ENCODE data around the gene GSG1L. TPM values are rescaled to one million over a fixed set of nuclear protein-coding genes. Genes with fewer than 3 reads are reported as not detected.

Gene GSG1L
- total and polyA plus RNA-seq, 2 donors, result 0.07 TPM; not detected in 1

DNA sequence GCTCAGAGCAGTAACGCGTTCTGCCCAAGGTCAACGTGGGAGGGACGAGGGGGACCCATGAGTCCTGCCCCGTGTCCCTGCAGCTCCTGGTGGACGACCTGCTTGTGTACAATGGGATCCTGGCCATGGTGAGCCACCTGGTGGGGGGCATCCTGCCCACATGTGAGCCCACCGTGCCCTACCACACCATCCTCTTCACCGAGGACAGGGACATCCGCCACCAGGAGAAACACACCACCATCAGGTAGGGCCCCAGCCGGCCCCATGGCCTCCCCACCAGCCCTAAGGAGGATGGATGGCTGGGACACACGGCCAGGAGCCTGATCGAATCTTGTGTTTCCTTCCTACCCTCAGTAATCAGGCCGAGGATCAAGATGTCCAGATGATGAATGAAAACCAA lies 286.0 kb downstream of the GSG1L start:
- Histone ChIP-seq H3K36me3 (ENCODE audit: control insufficient read depth in 2 of 2, insufficient read depth in 2 of 2, low read length in 1 of 2) (peaks cover 0 to 10% of the 10 kb centered on the region in 2 donors), H3K4me3 (ENCODE audit: low read length in 2 of 2) (no peak overlapping the region), H3K9me3 (ENCODE audit: control insufficient read depth in 2 of 2, insufficient read depth in 1 of 2, low read length in 1 of 2) (no peaks in the 10 kb centered on the region), H3K27ac (ENCODE audit: low read depth in 1 of 2, low read length in 1 of 2) (no peak overlapping the region), H3K4me1 (ENCODE audit: control insufficient read depth in 2 of 2, insufficient read depth in 2 of 2, low read length in 2 of 2) (no peaks in the 10 kb centered on the region), H3K27me3 (ENCODE audit: control insufficient read depth in 2 of 2, insufficient read depth in 1 of 2, low read length in 1 of 2) (no peaks in the 10 kb centered on the region)
- DNase-seq (ENCODE audit: low read depth in 6 of 9, low spot score in 9 of 9), result no peak
- 96% methylated on average over 13 of the region's 13 CpGs for WGBS

GRCh38 chr16:27776556-27777225 lies 286.8 kb downstream of the GSG1L start:
- DNase-seq (ENCODE audit: low read depth in 6 of 9, low spot score in 9 of 9), result no peak
- H3K27me3 ChIP-seq (ENCODE audit: control insufficient read depth in 2 of 2, insufficient read depth in 1 of 2, low read length in 1 of 2), result no peaks in the 10 kb centered on the region
- no peaks in the 10 kb centered on the region for H3K9me3 ChIP-seq (ENCODE audit: control insufficient read depth in 2 of 2, insufficient read depth in 1 of 2, low read length in 1 of 2)
- H3K36me3 ChIP-seq (ENCODE audit: control insufficient read depth in 2 of 2, insufficient read depth in 2 of 2, low read length in 1 of 2), result peaks cover 0 to 10% of the 10 kb centered on the region in 2 donors
- H3K4me1 ChIP-seq (ENCODE audit: control insufficient read depth in 2 of 2, insufficient read depth in 2 of 2, low read length in 2 of 2), result no peaks in the 10 kb centered on the region
- H3K27ac ChIP-seq (ENCODE audit: low read depth in 1 of 2, low read length in 1 of 2), result no peak overlapping the region
- H3K4me3 ChIP-seq (ENCODE audit: low read length in 2 of 2), result no peak overlapping the region
- 96% methylated on average over 26 of the region's 26 CpGs for WGBS

DNA sequence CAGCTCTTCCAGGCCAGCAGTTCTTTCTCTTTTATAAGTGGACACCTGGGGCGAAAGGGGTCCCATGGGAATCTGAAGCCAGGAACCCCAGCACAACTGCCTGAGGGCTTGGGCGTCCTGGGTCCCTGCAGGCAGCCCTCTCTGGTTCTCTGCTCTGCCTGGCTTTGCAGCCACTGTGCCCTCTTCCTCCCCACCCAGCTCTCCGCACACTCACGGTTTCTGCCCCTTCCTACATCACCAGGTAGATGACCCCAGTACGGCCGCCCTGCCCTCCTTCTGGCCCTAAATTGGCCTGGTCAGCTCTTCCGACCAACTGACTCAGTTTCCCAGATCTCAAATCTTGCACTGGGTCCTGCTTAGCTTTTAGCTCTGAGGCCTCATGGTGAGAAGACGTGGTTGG lies 288.3 kb downstream of the GSG1L start:
- peaks cover 0 to 10% of the 10 kb centered on the region in 2 donors for H3K36me3 ChIP-seq (ENCODE audit: control insufficient read depth in 2 of 2, insufficient read depth in 2 of 2, low read length in 1 of 2)
- WGBS, result 98% methylated on average over 8 of the region's 8 CpGs

DNA sequence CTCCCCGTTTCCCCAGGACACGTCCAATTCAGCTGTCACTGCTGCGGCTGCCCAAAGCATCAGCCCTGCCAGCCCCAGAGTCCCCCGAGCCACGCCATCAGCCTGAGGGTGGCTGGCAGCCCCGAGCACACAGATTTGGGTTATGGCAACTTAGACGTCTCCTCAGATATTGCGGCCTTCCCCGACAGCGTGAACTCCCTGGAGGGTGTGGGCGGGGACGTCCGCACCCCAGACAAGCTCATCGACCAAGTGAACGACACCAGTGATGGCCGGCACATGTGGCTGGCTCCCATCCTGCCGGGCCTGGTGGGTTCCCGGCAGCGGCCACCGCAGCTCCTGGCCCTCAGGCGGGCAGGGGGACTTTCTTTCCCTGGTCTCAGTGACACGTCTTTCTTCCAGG lies 288.7 kb downstream of the GSG1L start:
- peaks cover 2 to 13% of the 10 kb centered on the region in 2 donors for H3K36me3 ChIP-seq (ENCODE audit: control insufficient read depth in 2 of 2, insufficient read depth in 2 of 2, low read length in 1 of 2)
- no peak overlapping the region for H3K27ac ChIP-seq (ENCODE audit: low read depth in 1 of 2, low read length in 1 of 2)

More for the DNA sequence above, 288.3 kb downstream of the GSG1L start:
- Histone ChIP-seq H3K27ac (ENCODE audit: low read depth in 1 of 2, low read length in 1 of 2) (no peak overlapping the region), H3K4me3 (ENCODE audit: low read length in 2 of 2) (no peak overlapping the region), H3K4me1 (ENCODE audit: control insufficient read depth in 2 of 2, insufficient read depth in 2 of 2, low read length in 2 of 2) (no peaks in the 10 kb centered on the region), H3K27me3 (ENCODE audit: control insufficient read depth in 2 of 2, insufficient read depth in 1 of 2, low read length in 1 of 2) (no peaks in the 10 kb centered on the region), H3K9me3 (ENCODE audit: control insufficient read depth in 2 of 2, insufficient read depth in 1 of 2, low read length in 1 of 2) (no peaks in the 10 kb centered on the region)
- no peak for DNase-seq (ENCODE audit: low read depth in 6 of 9, low spot score in 9 of 9)

GRCh38 chr16:27773344-27773743 lies 290.2 kb downstream of the GSG1L start:
- DNase-seq (ENCODE audit: low read depth in 6 of 9, low spot score in 9 of 9), result no peak
- H3K27ac ChIP-seq (ENCODE audit: low read depth in 1 of 2, low read length in 1 of 2), result no peak overlapping the region
- no peaks in the 10 kb centered on the region for H3K27me3 ChIP-seq (ENCODE audit: control insufficient read depth in 2 of 2, insufficient read depth in 1 of 2, low read length in 1 of 2)
- H3K4me1 ChIP-seq (ENCODE audit: control insufficient read depth in 2 of 2, insufficient read depth in 2 of 2, low read length in 2 of 2), result no peaks in the 10 kb centered on the region
- no peak overlapping the region for H3K4me3 ChIP-seq (ENCODE audit: low read length in 2 of 2)
- WGBS, result 96% methylated on average over 4 of the region's 4 CpGs
- H3K36me3 ChIP-seq (ENCODE audit: control insufficient read depth in 2 of 2, insufficient read depth in 2 of 2, low read length in 1 of 2), result peaks cover 2 to 11% of the 10 kb centered on the region in 2 donors
- no peaks in the 10 kb centered on the region for H3K9me3 ChIP-seq (ENCODE audit: control insufficient read depth in 2 of 2, insufficient read depth in 1 of 2, low read length in 1 of 2)

More for the DNA sequence above, 288.7 kb downstream of the GSG1L start:
- Histone ChIP-seq H3K27me3 (ENCODE audit: control insufficient read depth in 2 of 2, insufficient read depth in 1 of 2, low read length in 1 of 2) (no peaks in the 10 kb centered on the region), H3K4me3 (ENCODE audit: low read length in 2 of 2) (no peak overlapping the region), H3K9me3 (ENCODE audit: control insufficient read depth in 2 of 2, insufficient read depth in 1 of 2, low read length in 1 of 2) (no peaks in the 10 kb centered on the region), H3K4me1 (ENCODE audit: control insufficient read depth in 2 of 2, insufficient read depth in 2 of 2, low read length in 2 of 2) (no peaks in the 10 kb centered on the region)
- 97% methylated on average over 22 of the region's 22 CpGs for WGBS
- no peak for DNase-seq (ENCODE audit: low read depth in 6 of 9, low spot score in 9 of 9)

DNA sequence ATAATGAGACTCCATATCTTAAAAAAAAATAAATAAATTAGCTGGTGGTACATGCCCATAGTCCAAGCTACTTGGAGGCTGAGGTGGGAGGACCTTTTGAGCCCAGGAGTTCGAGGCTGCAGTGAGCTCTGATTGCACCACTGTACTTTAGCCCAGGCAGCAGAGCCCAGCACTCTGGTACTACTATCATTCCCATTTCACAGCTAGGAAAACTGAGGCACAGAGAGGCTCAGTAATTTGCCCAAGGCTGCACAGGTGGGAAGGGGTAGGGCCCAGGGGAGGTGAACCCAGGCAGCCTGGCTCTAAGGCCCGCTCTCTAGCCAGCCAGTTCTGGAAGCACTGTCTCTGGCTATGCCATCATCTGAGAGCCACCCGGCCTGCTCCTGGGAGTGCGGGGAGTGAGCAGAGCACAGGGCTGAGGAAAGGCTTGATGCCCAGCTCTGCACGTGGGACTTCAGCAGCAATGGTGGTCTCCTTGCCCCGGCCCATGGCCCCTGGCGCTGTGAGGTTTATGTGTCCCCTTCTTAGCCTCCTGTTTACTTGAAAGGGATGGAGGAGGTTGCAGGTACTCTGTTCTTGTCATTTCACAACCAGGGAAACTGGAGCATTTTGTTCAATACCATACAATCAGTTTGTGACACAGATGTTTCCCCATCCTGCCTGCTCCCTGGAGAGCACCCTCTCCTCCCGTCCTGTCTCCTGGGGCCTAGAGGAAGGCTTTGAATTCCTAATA lies 291.3 kb downstream of the GSG1L start:
- H3K27ac ChIP-seq (ENCODE audit: low read depth in 1 of 2, low read length in 1 of 2), result no peak overlapping the region
- H3K4me3 ChIP-seq (ENCODE audit: low read length in 2 of 2), result no peak overlapping the region
- H3K36me3 ChIP-seq (ENCODE audit: control insufficient read depth in 2 of 2, insufficient read depth in 2 of 2, low read length in 1 of 2), result peaks cover 2 to 5% of the 10 kb centered on the region in 2 donors
- H3K4me1 ChIP-seq (ENCODE audit: control insufficient read depth in 2 of 2, insufficient read depth in 2 of 2, low read length in 2 of 2), result no peaks in the 10 kb centered on the region
- WGBS, result 97% methylated on average over 8 of the region's 8 CpGs
- no peaks in the 10 kb centered on the region for H3K27me3 ChIP-seq (ENCODE audit: control insufficient read depth in 2 of 2, insufficient read depth in 1 of 2, low read length in 1 of 2)
- H3K9me3 ChIP-seq (ENCODE audit: control insufficient read depth in 2 of 2, insufficient read depth in 1 of 2, low read length in 1 of 2), result no peaks in the 10 kb centered on the region
- no peak for DNase-seq (ENCODE audit: low read depth in 6 of 9, low spot score in 9 of 9)

DNA sequence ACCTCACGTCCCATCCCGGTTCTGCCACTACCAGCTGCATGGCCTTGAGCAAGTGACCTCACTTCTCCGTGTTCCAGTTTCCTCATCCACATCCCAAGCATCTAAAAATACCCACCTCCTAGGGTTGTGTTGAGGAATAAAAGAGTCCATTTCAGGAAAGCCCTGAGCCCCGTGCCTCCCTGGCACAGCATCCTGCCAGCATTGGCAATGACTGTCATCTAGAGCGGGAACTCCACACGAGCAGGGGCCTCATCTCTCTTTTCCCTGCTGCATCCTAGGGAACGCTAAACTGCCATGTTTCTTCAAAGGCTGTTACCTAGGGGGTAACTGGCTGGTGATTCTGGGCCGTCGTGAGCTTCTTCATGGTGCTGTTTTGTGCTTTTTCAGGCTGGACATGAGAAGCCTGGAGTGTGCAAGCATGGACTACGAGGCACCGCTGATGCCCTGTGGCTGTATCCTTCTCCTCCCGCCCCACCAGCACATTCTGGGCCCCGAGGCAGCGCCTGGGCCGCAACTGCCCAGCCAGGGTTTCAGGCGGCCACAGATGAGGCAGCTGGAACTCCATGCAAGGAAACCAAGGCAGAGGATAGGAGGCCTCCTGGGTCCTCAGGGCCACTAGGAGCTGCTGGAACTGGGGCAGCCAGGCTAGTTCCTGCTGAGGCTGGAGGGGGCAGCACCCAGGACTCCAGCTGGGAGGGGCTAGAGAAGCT lies 292.2 kb downstream of the GSG1L start:
- 97% methylated on average over 16 of the region's 16 CpGs for WGBS
- no peak overlapping the region for H3K27ac ChIP-seq (ENCODE audit: low read depth in 1 of 2, low read length in 1 of 2)
- no peak for DNase-seq (ENCODE audit: low read depth in 6 of 9, low spot score in 9 of 9)
- H3K36me3 ChIP-seq (ENCODE audit: control insufficient read depth in 2 of 2, insufficient read depth in 2 of 2, low read length in 1 of 2), result peaks cover 2 to 5% of the 10 kb centered on the region in 2 donors
- H3K9me3 ChIP-seq (ENCODE audit: control insufficient read depth in 2 of 2, insufficient read depth in 1 of 2, low read length in 1 of 2), result no peaks in the 10 kb centered on the region
- H3K4me1 ChIP-seq (ENCODE audit: control insufficient read depth in 2 of 2, insufficient read depth in 2 of 2, low read length in 2 of 2), result no peaks in the 10 kb centered on the region
- H3K27me3 ChIP-seq (ENCODE audit: control insufficient read depth in 2 of 2, insufficient read depth in 1 of 2, low read length in 1 of 2), result no peaks in the 10 kb centered on the region
- H3K4me3 ChIP-seq (ENCODE audit: low read length in 2 of 2), result no peak overlapping the region

GRCh38 chr16:27770271-27771196 lies 293.0 kb downstream of the GSG1L start:
- peaks cover 2 to 8% of the 10 kb centered on the region in 2 donors for H3K36me3 ChIP-seq (ENCODE audit: control insufficient read depth in 2 of 2, insufficient read depth in 2 of 2, low read length in 1 of 2)
- 97% methylated on average over 17 of the region's 17 CpGs for WGBS

More at GRCh38 chr16:27770271-27771196, 293.0 kb downstream of the GSG1L start:
- Histone ChIP-seq H3K9me3 (ENCODE audit: control insufficient read depth in 2 of 2, insufficient read depth in 1 of 2, low read length in 1 of 2) (no peaks in the 10 kb centered on the region), H3K4me1 (ENCODE audit: control insufficient read depth in 2 of 2, insufficient read depth in 2 of 2, low read length in 2 of 2) (no peaks in the 10 kb centered on the region), H3K4me3 (ENCODE audit: low read length in 2 of 2) (no peak overlapping the region), H3K27ac (ENCODE audit: low read depth in 1 of 2, low read length in 1 of 2) (no peak overlapping the region), H3K27me3 (ENCODE audit: control insufficient read depth in 2 of 2, insufficient read depth in 1 of 2, low read length in 1 of 2) (no peaks in the 10 kb centered on the region)
- no peak for DNase-seq (ENCODE audit: low read depth in 6 of 9, low spot score in 9 of 9)

Measured in thymus (tissue), 11 donors.